ENCODE results near the gene PKN3.
"Not testable (repeated sequence)": the region's sequence is repeated elsewhere in the genome, so short reads cannot be mapped to it uniquely, and the experiment has no call there.

The PKN3 gene

GRCh38 chr9:128702445-128702948 lies at the start of gene PKN3:
TSS of gene PKN3 (plus strand) at chr9:128702503. CDS start at chr9:128702916, 413 bp downstream.
- FAIRE-seq, result no peak

GRCh38 chr9:128653908-128654307 lies 48.4 kb upstream of the PKN3 start:
- no peak for FAIRE-seq

GRCh38 chr9:128654481-128654880 lies 47.8 kb upstream of the PKN3 start:
- FAIRE-seq, result no peak

DNA sequence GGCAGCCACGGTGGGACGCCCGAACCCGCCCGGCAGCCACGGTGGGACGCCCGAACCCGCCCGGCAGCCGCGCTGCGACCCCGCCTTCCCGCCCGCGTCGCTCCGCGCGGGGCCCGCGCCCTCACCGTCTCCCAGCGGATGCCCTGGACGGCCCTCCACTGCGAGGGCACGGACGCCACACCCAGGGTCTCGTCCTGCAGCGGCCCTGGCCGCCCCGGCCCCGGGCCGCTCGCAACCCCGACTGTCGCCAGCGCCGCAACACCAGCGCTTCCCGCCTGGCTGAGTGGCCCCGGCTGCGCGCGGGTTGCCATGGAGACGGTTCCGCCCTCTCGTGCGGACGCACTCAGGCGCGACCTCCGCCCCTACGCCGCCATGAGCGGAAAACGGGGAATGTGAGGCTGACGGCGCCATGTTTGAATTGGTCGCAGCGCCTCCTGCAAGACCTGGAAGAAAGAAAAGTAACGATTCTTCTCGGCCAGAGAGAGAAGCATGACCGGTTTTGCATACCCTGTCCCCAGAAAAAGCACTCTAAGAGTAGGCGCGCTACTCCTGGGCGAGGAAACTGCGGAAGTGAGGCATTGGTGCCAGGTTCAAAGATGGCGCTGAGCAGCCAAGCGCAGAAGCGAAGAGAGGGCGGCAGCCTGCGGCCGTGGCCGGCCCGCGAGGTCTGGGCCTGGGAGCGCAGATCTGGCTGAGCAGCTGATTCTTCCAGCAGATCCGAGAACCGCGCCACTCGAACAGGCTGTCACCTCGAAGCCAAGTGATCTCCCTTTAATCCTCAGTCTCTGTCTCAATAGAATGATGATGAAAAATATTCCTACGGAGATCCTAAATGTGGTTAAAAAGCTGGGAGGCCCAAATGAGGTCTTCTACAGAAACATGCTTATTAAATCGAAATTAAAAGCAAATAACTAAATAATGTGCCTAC lies 45.6 kb upstream of the PKN3 start, which contains the start of gene DYNC2I2:
TSS of gene DYNC2I2 (minus strand) at position 432 of the 928 bp plus-strand sequence. CDS start at position 311, 121 bp downstream.
- FAIRE-seq, result no peak

- no peak for FAIRE-seq
Measured at GRCh38 chr9:128657344-128657704, 45.0 kb upstream of the PKN3 start.

DNA sequence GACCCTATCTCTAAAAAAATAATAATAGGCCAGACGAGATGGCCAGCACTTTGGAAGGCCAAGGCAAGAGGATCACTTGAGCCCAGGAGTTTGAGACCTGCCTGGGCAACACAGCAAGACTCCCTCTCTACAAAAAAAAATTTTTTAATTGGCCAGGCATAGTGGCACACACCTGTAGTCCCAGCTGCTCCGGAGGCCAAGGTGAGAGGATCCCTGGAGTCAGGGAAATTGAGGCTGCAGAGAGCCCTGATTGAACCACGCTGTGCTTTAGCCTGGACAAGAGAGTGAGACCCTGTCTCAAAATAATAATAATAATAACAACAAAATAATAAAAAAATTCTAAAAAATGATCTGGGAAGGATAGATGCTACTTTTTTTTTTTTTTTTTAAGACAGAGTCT lies 44.5 kb upstream of the PKN3 start:
- no peak for FAIRE-seq

DNA sequence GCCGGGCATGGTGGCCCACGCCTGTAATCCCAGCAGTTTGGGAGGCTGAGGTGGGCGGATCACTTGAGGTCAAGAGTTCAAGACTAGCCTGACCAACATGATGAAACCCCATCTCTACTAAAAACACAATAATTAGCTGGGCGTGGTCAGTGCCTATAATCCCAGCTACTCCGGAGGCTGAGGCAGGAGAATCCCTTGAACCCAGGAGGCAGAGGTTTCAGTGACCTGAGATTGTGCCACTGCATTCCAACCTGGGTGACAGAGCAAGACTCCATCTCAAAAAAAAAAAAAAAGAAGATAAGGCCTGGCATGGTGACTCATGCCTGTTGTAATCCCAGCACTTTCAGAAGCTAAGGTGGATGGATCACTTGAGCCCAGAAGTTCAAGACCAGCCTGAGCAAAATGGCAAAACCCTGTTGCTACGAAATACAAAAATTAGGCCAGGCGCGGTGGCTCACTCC lies 35.8 kb upstream of the PKN3 start:
- FAIRE-seq, result not testable (repeated sequence)

GRCh38 chr9:128669786-128670185 lies 32.5 kb upstream of the PKN3 start:
- no peak for FAIRE-seq

GRCh38 chr9:128675382-128675781 lies 26.9 kb upstream of the PKN3 start:
- FAIRE-seq, result no peak

GRCh38 chr9:128677794-128678193 lies 24.5 kb upstream of the PKN3 start:
- FAIRE-seq, result no peak

- no peak for FAIRE-seq
Measured at GRCh38 chr9:128683340-128684064, 18.8 kb upstream of the PKN3 start.

DNA sequence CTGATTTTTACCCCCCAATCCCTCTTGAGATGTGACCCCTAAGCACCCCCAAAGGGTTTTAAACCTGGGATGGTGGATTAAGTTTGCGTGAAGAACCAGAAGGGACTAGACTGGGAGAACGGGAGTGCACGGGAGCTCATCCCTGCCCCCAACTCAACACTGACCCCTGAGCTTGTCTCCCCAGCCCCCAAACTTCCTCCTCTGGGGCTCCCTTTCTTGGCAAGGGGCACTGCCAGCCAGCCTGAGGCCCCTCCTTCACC lies 18.3 kb upstream of the PKN3 start:
- no peak for FAIRE-seq

DNA sequence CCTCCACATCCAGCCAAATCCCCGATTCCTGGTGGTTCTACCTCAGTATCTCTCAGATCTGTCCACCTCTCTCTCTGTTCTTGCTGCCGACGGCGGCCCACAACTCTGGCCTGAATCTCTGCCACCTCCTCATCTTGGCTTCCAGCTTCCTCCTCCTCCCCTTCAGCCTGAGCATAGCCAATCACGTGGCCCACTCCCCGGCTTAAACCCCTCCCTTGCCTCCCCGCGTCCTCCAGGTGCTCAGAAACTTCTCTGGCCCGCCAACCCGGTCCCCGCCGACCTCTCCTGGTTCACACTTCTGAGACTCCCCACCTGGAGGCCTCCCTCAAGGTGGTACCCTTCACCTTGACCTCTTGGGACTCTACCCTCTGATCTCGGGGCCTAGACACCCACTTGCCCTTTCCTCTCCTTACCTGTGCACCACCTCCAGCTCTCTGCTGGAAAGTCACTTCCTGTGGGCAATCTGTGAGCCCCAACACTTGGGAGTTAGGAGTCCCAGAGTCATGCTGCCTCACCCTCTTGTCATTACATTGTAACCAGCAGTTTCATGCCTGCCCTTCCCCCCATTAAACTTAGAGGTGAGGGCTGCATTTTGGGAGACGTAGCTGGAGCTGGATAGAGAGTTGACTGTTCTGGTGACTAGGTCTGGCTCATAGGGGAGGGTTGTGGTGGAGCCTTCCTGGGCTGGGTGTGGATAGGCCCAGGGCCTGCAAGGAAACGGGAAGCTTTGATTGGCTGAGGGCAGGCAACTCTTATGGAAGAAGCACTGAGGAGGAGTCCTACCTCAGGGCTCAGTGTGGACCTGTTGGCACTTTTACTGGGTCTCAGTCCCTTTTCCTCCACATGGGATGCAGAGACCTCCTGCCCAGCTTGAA lies 17.7 kb upstream of the PKN3 start:
- no peak for FAIRE-seq

GRCh38 chr9:128685636-128686489 lies 16.4 kb upstream of the PKN3 start:
- no peak for FAIRE-seq

DNA sequence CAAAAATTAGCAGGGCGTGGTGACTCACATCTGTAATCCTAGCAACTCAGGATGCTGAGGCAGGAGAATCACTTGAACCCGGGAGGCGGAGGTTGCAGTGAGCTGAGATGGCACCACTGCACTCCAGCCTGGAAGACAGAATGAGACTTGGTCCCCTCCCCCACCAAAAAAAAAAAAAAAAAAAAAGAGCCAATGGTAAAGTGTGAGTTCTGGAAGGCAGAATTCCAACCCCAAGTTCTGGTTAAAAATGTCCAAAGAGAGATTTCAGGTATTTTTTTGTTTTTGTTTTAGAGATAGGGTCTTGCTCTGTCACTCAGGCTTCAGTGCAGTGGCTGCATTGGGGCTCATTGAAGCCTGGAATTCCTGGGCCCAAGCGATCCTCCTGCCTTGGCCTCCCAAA lies 14.8 kb upstream of the PKN3 start:
- no peak for FAIRE-seq

- no peak for FAIRE-seq
Measured at GRCh38 chr9:128688501-128689292, 13.6 kb upstream of the PKN3 start, which contains the start of gene SET. TSS of gene SET (plus strand) at chr9:128689222. CDS start at chr9:128689583, 361 bp downstream.

DNA sequence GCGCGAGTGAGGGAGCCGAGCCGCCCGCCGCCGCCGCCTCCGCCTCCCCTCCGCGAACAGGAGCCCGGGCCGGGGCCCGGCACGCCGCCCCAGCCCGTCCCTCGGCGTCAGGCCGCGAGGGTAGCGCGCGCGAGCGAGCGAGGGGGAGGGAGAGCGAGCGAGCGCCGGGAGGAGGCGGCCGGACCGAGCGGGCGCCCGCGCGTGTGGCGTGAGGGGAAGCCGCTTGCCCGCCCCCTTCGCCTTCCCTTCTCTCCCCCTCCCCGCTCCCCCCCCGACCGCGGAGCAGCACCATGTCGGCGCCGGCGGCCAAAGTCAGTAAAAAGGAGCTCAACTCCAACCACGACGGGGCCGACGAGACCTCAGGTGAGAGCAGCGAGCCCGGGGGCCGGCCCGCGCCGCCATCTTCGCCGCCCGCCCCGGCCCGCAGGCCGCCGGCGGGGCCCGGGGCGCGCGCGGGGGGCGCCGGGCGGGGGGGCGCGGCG lies 13.0 kb upstream of the PKN3 start:
- FAIRE-seq, result no peak

- no peak for FAIRE-seq
Measured at GRCh38 chr9:128689820-128690683, 12.3 kb upstream of the PKN3 start.

GRCh38 chr9:128690684-128691034 lies 11.6 kb upstream of the PKN3 start:
- no peak for FAIRE-seq

- not testable (repeated sequence) for FAIRE-seq
Measured at GRCh38 chr9:128693738-128694137, 8.6 kb upstream of the PKN3 start.

Data from endometrium (tissue), 2 donors.